ENCODE measurements around the gene GHR.
"Not testable (repeated sequence)": the region's sequence is repeated elsewhere in the genome, so short reads cannot be mapped to it uniquely, and the experiment has no call there.

Gene GHR

GRCh38 chr5:42573386-42573785 is 150.1 kb downstream of the GHR start:
- ChIA-PET POLR2A (no interaction called here), CTCF (interaction anchor here (1.4 to 3.8 kb wide), 2 partner anchors 10 to 150 kb away, joined by 3 to 16 read pairs; partner anchors contain the start of gene GHR)
- no peak overlapping the region for H3K4me3 ChIP-seq (ENCODE audit: low read depth, low read length)
- DNase-seq (ENCODE audit: low read depth, low spot score) = no peak
- no peak for TF ChIP-seq CTCF (IDR thresholded peaks at IDR 0.05; ENCODE audit: insufficient read depth, low read length, missing control alignments)

- H3K4me3 ChIP-seq (ENCODE audit: low read depth, low read length); DNase-seq (ENCODE audit: low read depth, low spot score); POLR2A ChIA-PET: not testable (repeated sequence)
- CTCF ChIA-PET = interaction anchor here (1.5 kb wide), 1 partner anchor 10 kb away, joined by 4 read pairs; no protein-coding TSS in a partner anchor
Observed at GRCh38 chr5:42575914-42576313, 152.7 kb downstream of the GHR start.

- DNase-seq (ENCODE audit: low read depth, low spot score); H3K4me3 ChIP-seq (ENCODE audit: low read depth, low read length); POLR2A ChIA-PET; CTCF ChIA-PET: not testable (repeated sequence)
Observed at GRCh38 chr5:42578901-42579300, 155.7 kb downstream of the GHR start.

GRCh38 chr5:42579320-42579719 is 156.1 kb downstream of the GHR start:
- no peak for DNase-seq (ENCODE audit: low read depth, low spot score)
- TF ChIP-seq CTCF (IDR thresholded peaks at IDR 0.05; ENCODE audit: insufficient read depth, low read length, missing control alignments) = no peak
- POLR2A ChIA-PET = no interaction called here
- CTCF ChIA-PET = interaction anchor here (0.8 to 7.3 kb wide), 2 partner anchors 157 to 188 kb away, joined by 3 to 59 read pairs; partner anchors contain the start of gene GHR
- no peak overlapping the region for H3K4me3 ChIP-seq (ENCODE audit: low read depth, low read length)

- DNase-seq (ENCODE audit: low read depth, low spot score) = no peak
- TF ChIP-seq CTCF (IDR thresholded peaks at IDR 0.05; ENCODE audit: insufficient read depth, low read length, missing control alignments) = no peak
- POLR2A ChIA-PET = no interaction called here
- H3K4me3 ChIP-seq (ENCODE audit: low read depth, low read length) = no peak overlapping the region
- CTCF ChIA-PET = interaction anchor here (0.8 to 7.3 kb wide), 5 partner anchors 10 to 160 kb away, joined by 3 to 59 read pairs (median 3); partner anchors contain the start of gene GHR
Observed at GRCh38 chr5:42581845-42582244, 158.6 kb downstream of the GHR start.

GRCh38 chr5:42582723-42583122 is 159.5 kb downstream of the GHR start:
- CTCF ChIA-PET = interaction anchor here (0.7 to 7.3 kb wide), 14 partner anchors 8 to 726 kb away, joined by 3 to 59 read pairs (median 6); partner anchors contain the start of gene GHR
- no peak for DNase-seq (ENCODE audit: low read depth, low spot score)
- POLR2A ChIA-PET = no interaction called here
- H3K4me3 ChIP-seq (ENCODE audit: low read depth, low read length) = no peak overlapping the region
- no peak for TF ChIP-seq CTCF (IDR thresholded peaks at IDR 0.05; ENCODE audit: insufficient read depth, low read length, missing control alignments)

GRCh38 chr5:42583322-42583721 is 160.1 kb downstream of the GHR start:
- ChIA-PET CTCF (interaction anchor here (0.7 to 7.3 kb wide), 19 partner anchors 9 to 727 kb away, joined by 3 to 59 read pairs (median 5); partner anchors contain the start of gene GHR), POLR2A (no interaction called here)
- no peak for DNase-seq (ENCODE audit: low read depth, low spot score)

More at GRCh38 chr5:42583322-42583721, 160.1 kb downstream of the GHR start:
- TF ChIP-seq CTCF (IDR thresholded peaks at IDR 0.05; ENCODE audit: insufficient read depth, low read length, missing control alignments) = peak; percentile 69
- H3K4me3 ChIP-seq (ENCODE audit: low read depth, low read length) = no peak overlapping the region

Measured in AG04449 (cell line).